D341Med (cell line): Measurements from ENCODE around the gene COL8A2.
"Not testable (repeated sequence)": the region's sequence is repeated elsewhere in the genome, so short reads cannot be mapped to it uniquely, and the experiment has no call there.

Source experiments
- DNase-seq: peaks from one replicate; pipeline ENCODE4 v3.0.0; 2012; ENCODE audit warnings: low spot score

COL8A2 gene

DNA sequence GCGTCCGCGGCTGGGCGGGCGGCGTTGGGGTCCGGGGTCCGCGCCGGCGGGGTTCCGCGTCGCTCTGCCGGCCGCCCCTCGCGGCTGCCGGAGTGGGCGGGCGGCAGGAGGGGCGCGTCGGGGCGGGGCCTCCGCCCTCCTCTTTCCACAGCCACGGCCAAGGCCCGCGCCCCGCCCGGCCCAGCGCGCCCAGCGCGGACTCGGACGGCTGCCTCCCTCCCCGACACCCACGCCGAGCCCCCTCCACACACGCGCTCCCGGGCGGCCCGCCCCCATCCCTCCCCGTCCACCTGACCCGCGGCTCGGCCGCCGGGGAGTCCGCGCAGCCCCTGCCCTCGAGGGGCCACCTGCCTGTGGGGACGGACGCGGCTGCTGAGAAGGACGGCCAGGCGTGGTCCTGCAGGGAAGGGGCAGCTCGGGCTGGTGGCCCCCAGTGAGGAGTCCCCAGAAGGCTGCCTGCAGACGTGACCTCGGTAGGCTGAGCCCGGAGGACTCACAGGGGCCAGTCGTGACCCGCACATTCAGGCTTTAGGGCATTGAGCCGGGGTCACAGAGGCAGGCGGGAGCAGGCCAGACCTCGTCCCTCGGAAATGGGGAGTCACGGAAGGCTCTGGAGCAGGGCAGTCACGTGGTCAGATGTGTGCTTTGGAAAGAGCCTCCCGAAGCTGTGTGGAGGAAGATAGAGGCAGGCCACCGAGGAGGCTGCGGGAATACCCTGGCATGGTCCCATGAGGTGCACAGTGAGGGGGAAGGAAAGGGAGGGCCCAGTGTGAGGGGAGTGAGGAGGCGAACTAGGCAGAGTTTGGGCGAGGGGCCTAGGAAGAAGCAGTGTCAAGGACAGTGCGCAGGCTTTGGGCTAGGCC lies at the start of gene COL8A2:
Gene COL8A2, minus strand, starts transcription at position 94 of the 863 bp plus-strand sequence. CDS start 24,980 bp downstream, outside the sequence.
- peak; percentile 70 for DNase-seq

DNA sequence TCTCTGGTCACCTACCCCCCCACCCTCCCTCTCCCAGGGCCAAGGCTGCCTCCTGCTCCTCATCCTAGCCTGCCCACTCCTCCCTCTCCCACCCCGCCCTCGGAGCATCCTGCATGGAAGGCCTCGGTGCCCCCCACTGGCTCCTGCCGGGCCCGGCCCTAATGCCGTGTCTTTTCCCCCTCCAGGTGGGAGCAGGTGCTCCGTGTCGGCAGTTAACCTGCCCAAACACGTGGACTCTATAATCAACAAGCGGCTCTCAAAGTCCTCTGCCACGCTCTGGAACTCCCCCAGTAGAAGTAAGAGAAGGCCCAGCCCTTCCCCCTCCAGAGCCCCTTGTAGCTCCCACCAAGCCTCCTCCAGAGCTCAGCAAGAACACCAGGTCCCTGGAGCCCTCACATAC lies 49.7 kb upstream of the COL8A2 start:
- no peak for DNase-seq

DNA sequence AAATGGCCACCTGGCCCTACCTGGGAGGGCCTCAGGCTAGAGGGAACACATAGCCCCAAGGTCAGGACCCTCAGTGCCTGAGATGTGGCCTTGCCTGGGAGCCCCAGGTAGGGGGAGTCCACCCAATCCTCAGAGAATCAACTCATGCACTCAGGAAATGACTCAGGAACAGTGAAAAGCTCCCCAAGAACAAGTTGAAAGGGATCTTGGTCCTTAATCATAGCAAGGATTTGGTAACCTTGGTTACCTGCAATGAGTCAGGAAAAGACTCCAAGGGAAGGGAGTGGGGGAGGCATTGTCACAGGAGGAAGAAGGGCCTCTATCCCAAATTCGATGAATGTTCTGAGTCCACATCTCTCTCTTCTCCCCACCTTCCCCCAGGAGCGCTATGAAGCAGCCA lies 48.0 kb upstream of the COL8A2 start:
- no peak for DNase-seq

GRCh38 chr1:36172017-36172747 lies 47.2 kb upstream of the COL8A2 start:
- DNase-seq = no peak

- no peak for DNase-seq
These were observed 45.8 kb upstream of the COL8A2 start for GRCh38 chr1:36170643-36171412.

DNA sequence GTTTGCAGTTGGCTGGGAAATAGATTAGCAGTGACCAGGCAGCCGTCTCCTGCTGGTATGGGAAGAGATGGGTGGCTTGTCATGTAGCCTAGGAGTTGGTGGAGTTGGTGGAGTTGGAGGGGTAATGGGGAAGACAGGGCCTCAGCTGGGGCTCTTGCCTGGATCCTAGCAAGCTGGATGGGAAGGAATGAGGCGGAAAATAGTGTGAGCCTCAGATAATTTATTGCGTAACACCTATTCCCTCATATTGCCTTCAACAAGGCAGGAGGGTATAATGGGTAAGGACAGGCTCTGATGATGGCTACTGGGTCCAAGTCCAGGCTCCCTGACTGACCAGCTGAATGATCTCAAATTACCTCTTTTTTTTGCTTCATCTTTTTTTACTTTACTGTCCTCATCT lies 43.5 kb upstream of the COL8A2 start:
- no peak for DNase-seq

DNA sequence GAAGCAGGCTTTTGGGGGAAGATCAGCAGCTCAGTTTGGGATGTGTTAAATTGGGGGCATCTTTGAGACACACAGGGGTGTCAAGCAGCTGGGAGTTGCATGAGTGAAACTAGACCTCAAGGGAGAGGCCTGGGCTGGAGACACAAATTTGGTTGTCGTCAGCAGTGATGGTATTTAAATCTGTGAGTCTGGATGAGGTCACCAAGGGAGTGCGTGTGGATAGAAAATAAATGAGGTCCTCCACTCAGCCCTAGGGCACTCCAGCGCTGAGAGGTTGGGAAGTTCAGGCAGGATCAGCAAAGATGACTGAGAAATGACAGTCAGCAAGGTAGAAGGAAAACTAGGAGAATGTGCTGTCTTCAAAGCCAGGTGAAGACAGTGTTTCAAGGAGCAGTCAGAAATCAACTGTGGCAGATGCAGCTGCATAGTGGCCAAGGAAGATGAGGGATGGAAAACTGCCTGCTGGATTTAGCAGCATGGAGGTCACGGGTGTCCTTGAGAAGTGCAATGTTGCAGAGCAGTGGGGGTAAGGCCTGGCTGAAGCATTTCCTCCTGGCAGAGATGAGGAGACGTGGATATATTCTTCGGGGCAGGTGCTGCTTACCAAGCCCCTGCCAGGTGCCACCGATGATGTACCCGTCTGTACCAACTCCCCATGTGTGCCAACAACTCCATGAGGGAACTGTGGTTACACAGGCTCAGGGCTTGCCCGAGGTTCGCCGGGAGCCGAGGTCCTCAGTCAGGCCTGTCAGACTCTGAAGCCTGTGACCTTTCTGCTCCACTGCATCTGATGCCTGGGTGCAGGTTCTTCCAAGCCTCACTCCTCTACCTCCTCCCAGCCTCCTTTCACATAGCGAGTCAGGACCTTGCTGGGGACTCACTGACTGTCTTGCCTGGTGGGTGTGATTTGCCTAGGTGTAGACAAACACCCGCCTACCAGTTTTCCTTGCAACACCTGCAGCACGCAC lies 42.2 kb upstream of the COL8A2 start:
- DNase-seq = no peak

DNA sequence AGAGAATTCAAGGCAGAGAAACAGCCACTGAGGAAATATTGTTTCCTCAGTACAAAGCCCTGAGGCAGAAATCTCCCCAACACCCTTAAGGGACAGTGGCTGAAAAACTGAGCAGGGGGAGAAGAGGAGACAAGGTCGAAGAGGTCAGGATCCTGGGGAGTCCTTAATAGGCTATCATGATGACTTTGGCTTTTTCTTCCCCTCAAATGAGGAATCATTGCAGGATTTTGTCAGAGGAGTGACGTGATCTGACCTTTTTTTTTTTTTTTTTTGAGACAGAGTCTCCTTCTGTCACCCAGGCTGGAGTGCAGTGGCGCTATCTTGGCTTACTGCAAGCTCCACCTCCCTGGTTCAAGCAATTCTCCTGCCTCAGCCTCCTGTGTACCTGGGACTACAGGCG lies 41.1 kb upstream of the COL8A2 start:
- DNase-seq = no peak

- no peak for DNase-seq
These were observed 40.1 kb upstream of the COL8A2 start for GRCh38 chr1:36165145-36165544.

DNA sequence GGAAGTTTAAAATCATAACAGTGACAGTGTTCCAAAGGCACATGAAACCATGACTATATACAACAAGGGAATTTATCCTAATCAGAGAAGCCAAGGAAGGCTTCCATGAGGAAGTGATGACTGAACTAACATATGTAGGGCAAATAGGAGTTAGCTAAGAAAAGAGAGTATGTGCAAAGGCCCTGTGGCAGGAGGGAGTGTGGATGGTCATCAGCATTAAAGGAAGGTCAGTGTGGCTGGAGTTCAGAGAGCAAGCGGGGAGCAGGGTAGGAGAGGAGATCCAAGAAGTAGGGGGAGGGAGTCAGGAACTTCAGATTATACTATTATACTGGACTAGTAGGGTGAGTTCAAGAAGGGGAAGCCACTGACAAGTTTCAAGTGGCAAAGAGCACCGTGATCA lies 39.3 kb upstream of the COL8A2 start:
- DNase-seq = no peak

DNA sequence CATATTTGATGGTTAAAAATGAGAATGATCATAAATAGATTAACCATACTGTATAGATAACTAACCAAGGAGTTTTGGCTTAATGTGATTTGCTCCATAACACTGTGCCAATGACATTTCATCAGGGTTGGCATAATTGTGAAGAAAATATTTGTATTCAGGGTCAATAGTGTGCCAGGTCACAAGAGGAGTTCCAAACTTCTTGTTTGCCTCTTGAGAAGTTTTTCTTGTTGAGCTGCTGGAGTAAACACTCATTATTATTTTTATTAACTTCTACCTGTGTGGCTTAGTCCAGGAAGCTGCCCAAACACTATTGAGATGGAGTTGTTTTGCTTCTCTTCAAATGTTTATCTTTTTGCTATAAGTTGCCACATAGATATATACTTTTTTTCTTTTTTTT lies 38.4 kb upstream of the COL8A2 start:
- DNase-seq = no peak

DNA sequence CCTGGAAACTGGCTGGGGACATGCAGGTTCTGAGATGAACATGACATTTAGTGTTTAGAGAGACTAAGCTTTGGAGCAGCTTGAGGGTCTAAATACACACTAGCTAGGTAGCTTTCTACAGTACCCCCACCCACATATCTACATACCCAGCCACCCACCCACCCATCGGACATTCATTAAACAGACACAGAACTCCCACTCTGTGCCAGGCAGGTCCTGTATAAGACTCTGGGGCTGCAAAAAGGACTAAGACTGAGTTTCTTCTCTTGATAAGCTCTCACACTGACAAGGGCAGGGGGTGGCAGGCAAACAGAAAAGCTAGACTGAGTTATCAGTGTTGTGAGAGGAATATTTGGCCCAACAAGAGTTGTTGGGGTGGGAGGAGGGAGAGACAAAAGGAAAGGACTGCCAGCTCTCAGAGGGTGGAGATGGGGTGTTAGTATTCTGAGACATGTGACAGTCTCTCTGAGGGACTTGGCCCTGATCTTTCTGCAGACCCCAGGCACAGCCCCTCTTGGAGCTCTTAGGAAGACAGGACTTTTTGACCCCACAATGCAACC lies 37.7 kb upstream of the COL8A2 start:
- DNase-seq = no peak

DNA sequence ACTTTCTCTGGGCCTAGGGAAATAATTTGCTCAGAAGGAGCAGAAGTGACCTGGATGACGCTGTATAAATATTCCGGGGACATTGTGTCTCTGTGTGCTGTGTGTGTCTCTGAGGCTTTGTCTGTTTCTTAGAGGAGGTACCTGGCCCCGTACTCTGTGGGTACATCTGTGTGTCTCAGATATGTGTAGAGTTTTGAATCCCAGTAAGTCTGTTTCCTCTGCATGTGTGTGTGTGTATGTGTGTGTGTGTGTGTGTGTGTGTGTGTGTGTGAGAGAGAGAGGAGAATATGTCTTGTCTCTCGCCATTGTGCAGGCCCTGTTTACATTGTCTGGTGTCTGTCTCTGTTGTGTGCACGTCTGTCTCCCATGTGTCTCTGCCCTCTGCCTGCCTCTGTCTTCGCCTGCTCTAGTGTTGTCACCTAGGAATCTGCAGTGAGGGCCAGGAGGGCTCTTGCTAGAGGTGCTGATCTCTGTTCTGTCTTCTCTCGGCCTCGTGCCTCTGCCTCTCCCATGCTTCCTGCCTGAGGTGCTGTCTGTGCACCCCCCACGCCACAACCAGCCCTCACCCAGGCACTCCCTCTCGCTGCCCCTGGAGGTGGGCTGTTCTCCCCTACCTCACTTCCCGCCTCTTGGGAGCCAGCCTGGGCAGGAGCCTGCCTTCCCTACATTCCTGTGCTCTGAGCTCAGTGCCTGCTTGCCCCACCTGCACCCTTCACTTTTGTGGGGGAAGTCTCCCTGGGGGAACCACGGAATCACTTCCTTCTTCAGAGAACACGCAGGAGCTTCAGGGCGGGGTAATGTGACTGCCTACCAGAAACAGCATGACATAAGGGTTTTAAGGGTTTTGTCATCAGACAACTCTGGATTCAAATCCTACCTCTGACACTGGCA lies 36.9 kb upstream of the COL8A2 start:
- peak; percentile 30 for DNase-seq

- DNase-seq = no peak
These were observed 36.0 kb upstream of the COL8A2 start for GRCh38 chr1:36160949-36161485.

- no peak for DNase-seq
These were observed 35.4 kb upstream of the COL8A2 start for GRCh38 chr1:36160388-36160948.

GRCh38 chr1:36159614-36160387 lies 34.8 kb upstream of the COL8A2 start:
- DNase-seq = no peak

DNA sequence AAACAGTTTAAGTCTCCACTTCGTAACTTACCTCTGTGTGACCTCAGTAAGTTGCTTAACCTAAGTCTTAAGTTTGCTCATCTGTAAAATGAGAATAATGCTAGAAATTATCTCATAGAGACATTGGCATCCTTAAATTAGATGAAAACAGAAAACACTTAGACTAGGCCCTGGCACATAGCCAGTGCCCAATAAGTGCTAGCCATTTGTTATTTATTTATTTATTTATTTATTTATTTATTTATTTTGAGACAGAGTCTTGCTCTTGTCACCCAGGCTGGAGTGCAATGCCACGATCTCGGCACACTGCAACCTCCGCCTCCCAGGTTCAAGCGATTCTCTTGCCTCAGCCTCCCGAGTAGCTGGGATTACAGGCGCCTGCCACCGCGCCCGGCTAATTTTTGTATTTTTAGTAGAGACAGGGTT lies 33.8 kb upstream of the COL8A2 start:
- not testable (repeated sequence) for DNase-seq

GRCh38 chr1:36157973-36158826 lies 33.2 kb upstream of the COL8A2 start:
- DNase-seq = no peak
